ENCODE measurements around the gene AFG1L.
"Not testable (repeated sequence)": the region's sequence is repeated elsewhere in the genome, so short reads cannot be mapped to it uniquely, and the experiment has no call there.

Gene AFG1L

GRCh38 chr6:108309844-108310243, 15.0 kb downstream of the AFG1L start:
- no peak overlapping the region for H3K27ac ChIP-seq

GRCh38 chr6:108312605-108313004, 17.8 kb downstream of the AFG1L start:
- no peak overlapping the region for H3K27ac ChIP-seq
- TF ChIP-seq ZFX (IDR thresholded peaks at IDR 0.05), result no peak
- no peak for TF ChIP-seq CTCF (conservative IDR thresholded peaks at IDR 0.05)

More at GRCh38 chr6:108309844-108310243, 15.0 kb downstream of the AFG1L start:
- no peak for TF ChIP-seq CTCF (conservative IDR thresholded peaks at IDR 0.05)
- no peak for TF ChIP-seq ZFX (IDR thresholded peaks at IDR 0.05)

- TF ChIP-seq CTCF (conservative IDR thresholded peaks at IDR 0.05) (no peak), ZFX (IDR thresholded peaks at IDR 0.05) (no peak)
Observed at GRCh38 chr6:108321253-108321747, 26.4 kb downstream of the AFG1L start.

GRCh38 chr6:108322728-108323127, 27.9 kb downstream of the AFG1L start:
- no peak overlapping the region for H3K27ac ChIP-seq
- TF ChIP-seq ZFX (IDR thresholded peaks at IDR 0.05), result no peak
- TF ChIP-seq CTCF (conservative IDR thresholded peaks at IDR 0.05), result no peak

More at GRCh38 chr6:108321253-108321747, 26.4 kb downstream of the AFG1L start:
- no peak overlapping the region for H3K27ac ChIP-seq

GRCh38 chr6:108323710-108324466, 29.0 kb downstream of the AFG1L start:
- no peak for TF ChIP-seq CTCF (conservative IDR thresholded peaks at IDR 0.05)
- TF ChIP-seq ZFX (IDR thresholded peaks at IDR 0.05), result no peak
- no peak overlapping the region for H3K27ac ChIP-seq

GRCh38 chr6:108330221-108330785, 35.4 kb downstream of the AFG1L start:
- H3K27ac ChIP-seq, result not testable (repeated sequence)

- H3K27ac ChIP-seq, result no peak overlapping the region
- TF ChIP-seq ZFX (IDR thresholded peaks at IDR 0.05), result no peak
- TF ChIP-seq CTCF (conservative IDR thresholded peaks at IDR 0.05), result no peak
Observed at GRCh38 chr6:108330806-108331205, 36.0 kb downstream of the AFG1L start.

Measured in C4-2B (cell line).